B cell (primary cell): ENCODE data around the gene INSRR. TPM values are rescaled to one million over a fixed set of nuclear protein-coding genes. Genes with fewer than 3 reads are reported as not detected.

Experiments
- ATAC-seq: fragments of 200-7000 bp; cut with Tn5 transposase; one replicate; pipeline ENCODE4 v1.10.0; 2021; ENCODE audit warnings: low read depth, mild to moderate bottlenecking, moderate number of reproducible peaks, moderate library complexity
- CTCF ChIA-PET: fragments of 350-600 bp; sonication (Branson Sonifier 250); formaldehyde crosslinking; loops from one replicate; lab custom pipeline; 2021; ENCODE audit warnings: antibody characterized with exemption, inconsistent platforms; lab: Charles Lee
- POLR2A ChIA-PET: fragments of 350-600 bp; sonication (Branson Sonifier 250); formaldehyde crosslinking; loops from one replicate; lab custom pipeline; 2021; ENCODE audit warnings: antibody characterized with exemption; lab: Charles Lee
- DNase-seq: peaks from one replicate; pipeline ENCODE4 v3.0.0; 2013
- H2AFZ ChIP-seq: 2 replicates; pipeline ENCODE4 v1.6.1; 2012; ENCODE audit warnings: mild to moderate bottlenecking, low read depth, low read length; ENCODE audit not compliant: insufficient read depth, poor library complexity, severe bottlenecking
- H3K27ac ChIP-seq, 2 donors: 1 replicate in 1 of 2; 2 replicates in 1 of 2; pipeline ENCODE4 v1.5.1; 2012 to 2013; ENCODE audit warnings: low read length in 2 of 2, mild to moderate bottlenecking in 2 of 2, moderate library complexity in 1 of 2
- H3K27me3 ChIP-seq, 4 experiments: fragments of 200-600 bp in 1 of 4; sonication (generic) in 1 of 4; replicated peaks in 1 of 4; 1 replicate in 2 of 4; 2 replicates in 2 of 4; pipeline versions ENCODE4 v1.6.1 to v1.7.0; 2013 to 2016; ENCODE audit warnings: low read length in 3 of 4, mild to moderate bottlenecking in 2 of 4, mixed read lengths in 1 of 4, moderate library complexity in 1 of 4; ENCODE audit not compliant: insufficient read depth in 4 of 4, control insufficient read depth in 3 of 4; ENCODE audit errors: control extremely low read depth in 1 of 4
- H3K36me3 ChIP-seq, 2 experiments: replicated peaks in 1 of 2; 1 replicate in 1 of 2; 2 replicates in 1 of 2; pipeline versions ENCODE4 v1.6.1 to v1.7.1; 2013; ENCODE audit warnings: low read length in 1 of 2; ENCODE audit not compliant: insufficient read depth in 2 of 2, control insufficient read depth in 1 of 2; ENCODE audit errors: control extremely low read depth in 1 of 2, extremely low read depth in 1 of 2
- H3K4me1 ChIP-seq, 2 donors: fragments of 200-600 bp in 1 of 2; sonication (generic) in 1 of 2; 1 replicate in 1 of 2; 2 replicates in 1 of 2; pipeline versions ENCODE4 v1.5.1 to v1.6.1; 2013 to 2017; ENCODE audit warnings: low read length in 2 of 2; ENCODE audit not compliant: control insufficient read depth in 2 of 2, insufficient read depth in 2 of 2
- H3K4me2 ChIP-seq: replicated peaks from 2 replicates; pipeline ENCODE3; 2012; ENCODE audit warnings: mild to moderate bottlenecking, low read depth, low read length; ENCODE audit not compliant: poor library complexity, severe bottlenecking
- H3K4me3 ChIP-seq, 5 experiments: fragments of 200-600 bp in 1 of 5; sonication (generic) in 1 of 5; 1 replicate in 3 of 5; 2 replicates in 2 of 5; pipeline versions ENCODE4 v1.5.1 to v1.7.0; 2011 to 2016; ENCODE audit warnings: low read length in 4 of 5, mild to moderate bottlenecking in 4 of 5, low read depth in 2 of 5, control low read depth in 1 of 5, moderate library complexity in 1 of 5; ENCODE audit not compliant: insufficient read depth in 1 of 5; ENCODE audit errors: control extremely low read depth in 1 of 5, extremely low read depth in 1 of 5
- H3K79me2 ChIP-seq: fragments of 200-600 bp; sonication (generic); one replicate; pipeline ENCODE4 v1.6.0; 2016; ENCODE audit warnings: low read length; ENCODE audit not compliant: control insufficient read depth, insufficient read depth
- H3K9ac ChIP-seq: fragments of 200-600 bp; sonication (generic); 2 replicates; pipeline ENCODE4 v1.6.1; 2017; ENCODE audit warnings: mild to moderate bottlenecking, low read length, moderate library complexity
- H3K9me3 ChIP-seq, 3 donors: one replicate each; pipeline versions ENCODE4 v1.6.1 to v1.7.1; 2013; ENCODE audit warnings: low read length in 2 of 3; ENCODE audit not compliant: control insufficient read depth in 2 of 3, insufficient read depth in 1 of 3; ENCODE audit errors: control extremely low read depth in 1 of 3
- H4K20me1 ChIP-seq: 2 replicates; pipeline ENCODE4 v1.6.0; 2012; ENCODE audit warnings: mild to moderate bottlenecking, low read length; ENCODE audit not compliant: insufficient read depth, control insufficient read depth, poor library complexity, severe bottlenecking
- H3K27ac Mint-ChIP-seq: one replicate; pipeline ENCODE4 v1.8.0; 2021; ENCODE audit warnings: mixed read lengths
- H3K27me3 Mint-ChIP-seq: one replicate; pipeline ENCODE4 v1.8.0; 2021; ENCODE audit warnings: mixed read lengths
- H3K4me1 Mint-ChIP-seq: one replicate; pipeline ENCODE4 v1.8.0; 2021; ENCODE audit warnings: mixed read lengths
- H3K4me3 Mint-ChIP-seq: one replicate; pipeline ENCODE4 v1.8.0; 2021; ENCODE audit warnings: mixed read lengths
- H3K9me3 Mint-ChIP-seq: one replicate; pipeline ENCODE4 v1.8.0; 2022; ENCODE audit warnings: mixed read lengths; ENCODE audit not compliant: insufficient read depth
- CTCF ChIP-seq: fragments of 200-600 bp; IDR thresholded peaks from one replicate; pipeline ENCODE4 v1.8.0; 2022; ENCODE audit warnings: antibody characterized with exemption, mild to moderate bottlenecking
- EZH2 ChIP-seq: IDR thresholded peaks from 2 replicates; pipeline ENCODE4 v1.6.1; 2012; ENCODE audit warnings: borderline replicate concordance, low read depth, mild to moderate bottlenecking, moderate library complexity, low read length; ENCODE audit not compliant: insufficient read depth, poor library complexity, severe bottlenecking
- WGBS: methylation state at CpG from one replicate; pipeline ENCODE4 v1.1.5; 2013; ENCODE audit warnings: missing lambda C conversion rate; ENCODE audit not compliant: insufficient coverage; 5-methylcytosine and 5-hydroxymethylcytosine counted together
- intact Hi-C: fragments of 100-400 bp; cut with micrococcal nuclease; formaldehyde crosslinking; loops from one replicate; pipeline ENCODE4 v1.10.0; 2022
- polyA plus RNA-seq: library from polyadenylated mRNA; depleted of rRNA; stranded (reverse); fragments of >200 nt; gene quantifications from 2 replicates; pipeline ENCODE4 v1.2.3, GENCODE V29; 2012
- total RNA-seq, 2 donors: library from RNA; stranded (reverse); fragments of 120-200 nt in 1 of 2; gene quantifications; 1 replicate in 1 of 2; 2 replicates in 1 of 2; pipeline versions ENCODE4 v1.2.3 to v1.2.4, GENCODE V29; 2013 to 2022

The INSRR gene
- total and polyA plus RNA-seq, 2 donors (not counting 1 experiment from before 2014, with no cell fraction given) = not detected

- H3K4me1 Mint-ChIP-seq = peaks cover 34% of the 10 kb centered on the region
- H3K27me3 Mint-ChIP-seq = no peaks in the 10 kb centered on the region
- Histone ChIP-seq H3K79me2 (no peaks in the 10 kb centered on the region), H4K20me1 (no peaks in the 10 kb centered on the region), H3K4me1 (peaks cover 26 to 32% of the 10 kb centered on the region in 2 donors), H3K27me3 (peaks cover 0 to 12% (median 0%) of the 10 kb centered on the region in 4 experiments), H3K4me3 (no peak overlapping the region), H3K27ac (no peak overlapping the region), H3K9me3 (peaks cover 0 to 3% (median 0%) of the 10 kb centered on the region in 3 donors), H3K36me3 (no peaks in the 10 kb centered on the region), H2AFZ (no peak overlapping the region), H3K9ac (no peak overlapping the region), H3K4me2 (no peak overlapping the region)
- no peak overlapping the region for H3K27ac Mint-ChIP-seq
- TF ChIP-seq EZH2 (no peak), CTCF (no peak)
- 94% methylated on average over 3 of the region's 5 CpGs for WGBS
- intact Hi-C loops = no loop called here
- ATAC-seq = no peak
- CTCF ChIA-PET = no interaction called here
- H3K4me3 Mint-ChIP-seq = peak overlapping the region; percentile 37
- POLR2A ChIA-PET = no interaction called here
- DNase-seq = no peak
- no peaks in the 10 kb centered on the region for H3K9me3 Mint-ChIP-seq
Measured at GRCh38 chr1:156815307-156815826, 43.5 kb downstream of the INSRR start.

GRCh38 chr1:156814571-156815260, 44.2 kb downstream of the INSRR start:
- Histone ChIP-seq H4K20me1 (no peaks in the 10 kb centered on the region), H3K27ac (no peak overlapping the region), H3K9ac (peak overlapping the region; percentile 64), H3K79me2 (no peaks in the 10 kb centered on the region), H3K4me3 (no peak overlapping the region), H3K4me2 (peak overlapping the region; percentile 96), H3K27me3 (peaks cover 0 to 12% (median 0%) of the 10 kb centered on the region in 4 experiments), H2AFZ (peak overlapping the region; percentile 89), H3K4me1 (peaks cover 26 to 32% of the 10 kb centered on the region in 2 donors), H3K9me3 (peaks cover 0 to 3% (median 0%) of the 10 kb centered on the region in 3 donors), H3K36me3 (no peaks in the 10 kb centered on the region)
- intact Hi-C loops = no loop called here
- 92% methylated on average over 6 of the region's 7 CpGs for WGBS
- Mint-ChIP-seq H3K4me1 (peaks cover 34% of the 10 kb centered on the region), H3K9me3 (no peaks in the 10 kb centered on the region), H3K27ac (peak overlapping the region; percentile 11), H3K4me3 (peak overlapping the region; percentile 91), H3K27me3 (no peaks in the 10 kb centered on the region)
- TF ChIP-seq CTCF (no peak), EZH2 (no peak)
- DNase-seq (no peak), ATAC-seq (no peak)
- ChIA-PET POLR2A (no interaction called here), CTCF (interaction anchor here (0.8 to 2.0 kb wide), 3 partner anchors 15 to 75 kb away, joined by 3 to 11 read pairs (median 4); partner anchors contain the start of gene NTRK1)
